GM18526 (cell line): Measurements from ENCODE around the gene NFIC.

Experiments
- POLR2A ChIP-seq: IDR thresholded peaks from 3 replicates; pipeline ENCODE4 v1.6.1; 2011; ENCODE audit not compliant: insufficient read length; ENCODE audit errors: extremely low read depth

NFIC gene

GRCh38 chr19:3412066-3412465, 45.7 kb downstream of the NFIC start:
- TF ChIP-seq POLR2A: no peak

- no peak for TF ChIP-seq POLR2A
These were observed 47.5 kb downstream of the NFIC start for GRCh38 chr19:3413796-3414327.

GRCh38 chr19:3415695-3416094, 49.3 kb downstream of the NFIC start:
- no peak for TF ChIP-seq POLR2A

GRCh38 chr19:3420244-3420755, 53.9 kb downstream of the NFIC start:
- no peak for TF ChIP-seq POLR2A

GRCh38 chr19:3420909-3421619, 54.7 kb downstream of the NFIC start:
- no peak for TF ChIP-seq POLR2A

- no peak for TF ChIP-seq POLR2A
These were observed 56.9 kb downstream of the NFIC start for GRCh38 chr19:3423183-3423829.

- no peak for TF ChIP-seq POLR2A
These were observed 60.0 kb downstream of the NFIC start for GRCh38 chr19:3426433-3426832.

GRCh38 chr19:3431760-3432397, 65.5 kb downstream of the NFIC start:
- no peak for TF ChIP-seq POLR2A

- TF ChIP-seq POLR2A: no peak
These were observed 66.9 kb downstream of the NFIC start for GRCh38 chr19:3433313-3433712.

- TF ChIP-seq POLR2A: no peak
These were observed 67.6 kb downstream of the NFIC start for GRCh38 chr19:3433805-3434540.

GRCh38 chr19:3434630-3435553, 68.5 kb downstream of the NFIC start:
- TF ChIP-seq POLR2A: peak; percentile 77

GRCh38 chr19:3440082-3440481, 73.7 kb downstream of the NFIC start:
- TF ChIP-seq POLR2A: no peak

GRCh38 chr19:3441089-3441985, 75.0 kb downstream of the NFIC start:
- TF ChIP-seq POLR2A: no peak
